GM12878 (cell line): Measurements from ENCODE around the gene EHD1. TPM values are rescaled to one million over a fixed set of nuclear protein-coding genes. Genes with fewer than 3 reads are reported as not detected.

Source experiments
- BACH1 ChIP-seq: fragments of 450-650 bp; IDR thresholded peaks from 2 replicates; pipeline ENCODE4 v1.6.1; 2017; ENCODE audit warnings: mild to moderate bottlenecking, borderline replicate concordance
- CHD1 ChIP-seq: IDR thresholded peaks from 2 replicates; pipeline ENCODE4 v1.6.1; 2012; ENCODE audit warnings: low read depth, low read length, improper control_type of control experiment
- CTCF ChIP-seq, 3 experiments: IDR thresholded peaks in 2 of 3; conservative IDR thresholded peaks in 1 of 3; 2 replicates each; pipeline ENCODE4 v1.5.1; 2011; ENCODE audit warnings: low read depth in 3 of 3, low read length in 3 of 3, mild to moderate bottlenecking in 3 of 3, control low read depth in 2 of 3, moderate library complexity in 2 of 3, inconsistent platforms in 1 of 3, mixed read lengths in 1 of 3; ENCODE audit not compliant: control insufficient read depth in 2 of 3, insufficient read depth in 1 of 3; ENCODE audit errors: extremely low read depth in 1 of 3
- E2F4 ChIP-seq: IDR thresholded peaks from 2 replicates; pipeline ENCODE4 v1.6.1; 2012; ENCODE audit warnings: low read depth, low read length, improper control_type of control experiment
- EP300 ChIP-seq, 2 experiments: fragments of 150-350 bp in 1 of 2; IDR thresholded peaks; 2 replicates each; pipeline ENCODE4 v1.6.1; 2011 to 2012; ENCODE audit warnings: low read depth in 2 of 2, low read length in 2 of 2, borderline replicate concordance in 1 of 2, improper control_type of control experiment in 1 of 2, inconsistent platforms in 1 of 2; ENCODE audit not compliant: control insufficient read depth in 1 of 2
- FOS ChIP-seq: IDR thresholded peaks from 3 replicates; pipeline ENCODE4 v1.6.1; 2011; ENCODE audit warnings: borderline replicate concordance; ENCODE audit not compliant: insufficient read length; ENCODE audit errors: extremely low read depth
- GABPA ChIP-seq: IDR thresholded peaks from 2 replicates; pipeline ENCODE4 v1.6.1; 2014; ENCODE audit warnings: antibody characterized with exemption, low read depth, mild to moderate bottlenecking, inconsistent platforms
- MTA3 ChIP-seq: IDR thresholded peaks from 2 replicates; pipeline ENCODE4 v1.6.1; 2012; ENCODE audit warnings: low read length, inconsistent platforms, borderline replicate concordance
- NFYA ChIP-seq: IDR thresholded peaks from 2 replicates; pipeline ENCODE4 v1.6.1; 2011; ENCODE audit warnings: low read depth, mild to moderate bottlenecking, low read length, improper control_type of control experiment, borderline replicate concordance
- PAX8 ChIP-seq: fragments of 450-650 bp; IDR thresholded peaks from 2 replicates; pipeline ENCODE4 v1.6.1; 2017; ENCODE audit warnings: mild to moderate bottlenecking, moderate library complexity
- POU2F2 ChIP-seq: IDR thresholded peaks from 3 replicates; pipeline ENCODE4 v1.6.1; 2011; ENCODE audit warnings: low read depth, mild to moderate bottlenecking, low read length, borderline replicate concordance
- SMAD1 ChIP-seq: fragments of 450-650 bp; IDR thresholded peaks from 2 replicates; pipeline ENCODE4 v1.6.1; 2018; ENCODE audit warnings: mild to moderate bottlenecking, low read depth; ENCODE audit not compliant: partially characterized antibody
- SRF ChIP-seq, 2 experiments: IDR thresholded peaks; 2 replicates each; pipeline ENCODE4 v1.6.1; 2011; ENCODE audit warnings: low read depth in 2 of 2, low read length in 2 of 2, mild to moderate bottlenecking in 1 of 2, moderate library complexity in 1 of 2
- TARDBP ChIP-seq: IDR thresholded peaks from 2 replicates; pipeline ENCODE4 v1.6.1; 2016; ENCODE audit warnings: borderline replicate concordance
- TBL1XR1 ChIP-seq: IDR thresholded peaks from 2 replicates; pipeline ENCODE4 v1.6.1; 2012; ENCODE audit warnings: low read depth, low read length, improper control_type of control experiment
- polyA plus RNA-seq, 11 experiments: library from polyadenylated mRNA; depleted of rRNA in 4 of 11; unstranded in 6 of 11; stranded (reverse) in 5 of 11; fragments of >200 nt; fragmentation: Nextera tagmentation in 4 of 11; fragmentation: Illumina TruSeq in 1 of 11; extraction: Ambion mirVana in 4 of 11; extraction: Trizol in 1 of 11; gene quantifications; 1 replicate in 1 of 11; 2 replicates in 10 of 11; pipeline versions ENCODE4 v1.2.1 to v1.2.3, GENCODE V29; 2011 to 2016; ENCODE audit warnings: inconsistent platforms in 2 of 11, missing spikeins in 2 of 11, low read depth in 1 of 11
- total RNA-seq, 4 experiments: library from RNA; depleted of rRNA in 3 of 4; stranded (reverse); fragments of >200 nt in 3 of 4; fragmentation: Illumina TruSeq in 1 of 4; extraction: Trizol in 1 of 4; gene quantifications; 2 replicates each; pipeline versions ENCODE4 v1.2.1 to v1.2.3, GENCODE V29; 2013 to 2021
- TF ChIP-seq, protein P1 (sequence below): IDR thresholded peaks from 2 replicates; pipeline ENCODE4 v1.6.1; 2011; ENCODE audit warnings: borderline replicate concordance, low read depth, mild to moderate bottlenecking, moderate library complexity, mixed read lengths, low read length; ENCODE audit not compliant: insufficient read depth; ENCODE audit errors: extremely low read length
- TF ChIP-seq, protein P2 (sequence below): fragments of 450-650 bp; IDR thresholded peaks from 2 replicates; pipeline ENCODE4 v1.6.1; 2017; ENCODE audit warnings: low read depth, mild to moderate bottlenecking, moderate library complexity
- TF ChIP-seq, protein P3 (sequence below): fragments of 150-350 bp; IDR thresholded peaks from 2 replicates; pipeline ENCODE4 v1.6.1; 2014; ENCODE audit warnings: mild to moderate bottlenecking, low read depth, low read length

EHD1 gene
- total and polyA plus RNA-seq, 10 of the 15 experiments (the other 5 are each of a cell fraction or from before 2014, with no cell fraction given), result 1.0 to 165 (median 66.5) TPM

- 0 out of 2 replicates have a peak, but pooled peaks have one; percentile 26 for TF ChIP-seq TBL1XR1
- no peak for TF ChIP-seq GABPA
- TF ChIP-seq CHD1, result no peak
- TF ChIP-seq EP300 (IDR thresholded peaks at IDR 0.05; ENCODE audit: borderline replicate concordance in 1 of 2, control insufficient read depth in 1 of 2, low read depth in 2 of 2, low read length in 2 of 2), result no peak
- no peak for TF ChIP-seq NFYA
- no peak for TF ChIP-seq E2F4
- peak; percentile 38 to 65 (median 41); a peak in 4 of 6 replicates for TF ChIP-seq CTCF (IDR thresholded peaks at IDR 0.05 in 2 of 3, conservative IDR thresholded peaks at IDR 0.05 in 1 of 3; ENCODE audit: control insufficient read depth in 2 of 3, extremely low read depth in 1 of 3, insufficient read depth in 1 of 3, low read depth in 3 of 3, low read length in 3 of 3)
- no peak for TF ChIP-seq BACH1
- TF ChIP-seq, protein P1, sequence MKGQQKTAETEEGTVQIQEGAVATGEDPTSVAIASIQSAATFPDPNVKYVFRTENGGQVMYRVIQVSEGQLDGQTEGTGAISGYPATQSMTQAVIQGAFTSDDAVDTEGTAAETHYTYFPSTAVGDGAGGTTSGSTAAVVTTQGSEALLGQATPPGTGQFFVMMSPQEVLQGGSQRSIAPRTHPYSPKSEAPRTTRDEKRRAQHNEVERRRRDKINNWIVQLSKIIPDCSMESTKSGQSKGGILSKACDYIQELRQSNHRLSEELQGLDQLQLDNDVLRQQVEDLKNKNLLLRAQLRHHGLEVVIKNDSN, result no peak
- no peak for TF ChIP-seq FOS
- no peak for TF ChIP-seq POU2F2
- TF ChIP-seq SRF (IDR thresholded peaks at IDR 0.05; ENCODE audit: low read depth in 2 of 2, low read length in 2 of 2), result 0 out of 4 replicates have a peak, but pooled peaks of 1 of the 2 experiments have one; percentile 17
- TF ChIP-seq TARDBP, result no peak
- TF ChIP-seq SMAD1, result no peak
- no peak for TF ChIP-seq MTA3
- TF ChIP-seq PAX8, result no peak
- TF ChIP-seq, protein P2, sequence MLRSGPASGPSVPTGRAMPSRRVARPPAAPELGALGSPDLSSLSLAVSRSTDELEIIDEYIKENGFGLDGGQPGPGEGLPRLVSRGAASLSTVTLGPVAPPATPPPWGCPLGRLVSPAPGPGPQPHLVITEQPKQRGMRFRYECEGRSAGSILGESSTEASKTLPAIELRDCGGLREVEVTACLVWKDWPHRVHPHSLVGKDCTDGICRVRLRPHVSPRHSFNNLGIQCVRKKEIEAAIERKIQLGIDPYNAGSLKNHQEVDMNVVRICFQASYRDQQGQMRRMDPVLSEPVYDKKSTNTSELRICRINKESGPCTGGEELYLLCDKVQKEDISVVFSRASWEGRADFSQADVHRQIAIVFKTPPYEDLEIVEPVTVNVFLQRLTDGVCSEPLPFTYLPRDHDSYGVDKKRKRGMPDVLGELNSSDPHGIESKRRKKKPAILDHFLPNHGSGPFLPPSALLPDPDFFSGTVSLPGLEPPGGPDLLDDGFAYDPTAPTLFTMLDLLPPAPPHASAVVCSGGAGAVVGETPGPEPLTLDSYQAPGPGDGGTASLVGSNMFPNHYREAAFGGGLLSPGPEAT, result 0 out of 2 replicates have a peak, but pooled peaks have one; percentile 8
- TF ChIP-seq, protein P3, sequence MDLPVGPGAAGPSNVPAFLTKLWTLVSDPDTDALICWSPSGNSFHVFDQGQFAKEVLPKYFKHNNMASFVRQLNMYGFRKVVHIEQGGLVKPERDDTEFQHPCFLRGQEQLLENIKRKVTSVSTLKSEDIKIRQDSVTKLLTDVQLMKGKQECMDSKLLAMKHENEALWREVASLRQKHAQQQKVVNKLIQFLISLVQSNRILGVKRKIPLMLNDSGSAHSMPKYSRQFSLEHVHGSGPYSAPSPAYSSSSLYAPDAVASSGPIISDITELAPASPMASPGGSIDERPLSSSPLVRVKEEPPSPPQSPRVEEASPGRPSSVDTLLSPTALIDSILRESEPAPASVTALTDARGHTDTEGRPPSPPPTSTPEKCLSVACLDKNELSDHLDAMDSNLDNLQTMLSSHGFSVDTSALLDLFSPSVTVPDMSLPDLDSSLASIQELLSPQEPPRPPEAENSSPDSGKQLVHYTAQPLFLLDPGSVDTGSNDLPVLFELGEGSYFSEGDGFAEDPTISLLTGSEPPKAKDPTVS, result no peak
Observed at GRCh38 chr11:64869571-64870175, 8.7 kb downstream of the EHD1 start (continued).
